SU-DHL-6 (cell line): Measurements from ENCODE around the gene CDK19.

Experiments
- H2AFZ ChIP-seq: fragments of 200-600 bp; sonication (generic); 2 replicates; pipeline ENCODE4 v1.6.1; 2014; ENCODE audit warnings: low read depth, mild to moderate bottlenecking, moderate library complexity, mixed read lengths, antibody characterized with exemption, low read length; ENCODE audit not compliant: severe bottlenecking
- H3F3A ChIP-seq: fragments of 200-600 bp; shearing (Covaris generic); 2 replicates; pipeline ENCODE4 v1.6.0; 2016; ENCODE audit warnings: antibody characterized with exemption, mild to moderate bottlenecking; ENCODE audit not compliant: insufficient read depth
- H3K27ac ChIP-seq: fragments of 200-600 bp; sonication (generic); 2 replicates; pipeline ENCODE4 v1.5.1; 2016; ENCODE audit warnings: low read depth, mild to moderate bottlenecking, low read length, moderate library complexity, mixed read lengths
- H3K27me3 ChIP-seq: fragments of 200-600 bp; sonication (generic), shearing (Covaris generic); 2 replicates; pipeline ENCODE4 v1.6.0; 2014; ENCODE audit warnings: mild to moderate bottlenecking, low read length
- H3K36me3 ChIP-seq: fragments of 200-600 bp; sonication (generic); 2 replicates; pipeline ENCODE4 v1.6.1; 2014; ENCODE audit warnings: mild to moderate bottlenecking, low read length, mixed read lengths
- H3K4me2 ChIP-seq: fragments of 300-600, 200-600 bp; shearing (Covaris generic), sonication (generic); 2 replicates; pipeline ENCODE4 v1.6.0; 2014; ENCODE audit warnings: low read length, low read depth, mild to moderate bottlenecking; ENCODE audit not compliant: poor library complexity, severe bottlenecking
- H3K4me3 ChIP-seq: fragments of 200-600 bp; sonication (generic); 2 replicates; pipeline ENCODE4 v1.5.1; 2014; ENCODE audit warnings: antibody characterized with exemption, low read length, mild to moderate bottlenecking, mixed read lengths; ENCODE audit not compliant: insufficient read depth, poor library complexity, severe bottlenecking
- H3K79me2 ChIP-seq: fragments of 200-600 bp; sonication (generic); 2 replicates; pipeline ENCODE4 v1.6.1; 2014; ENCODE audit warnings: mild to moderate bottlenecking, low read length, moderate library complexity; ENCODE audit not compliant: insufficient read depth
- H3K9ac ChIP-seq: fragments of 200-600 bp; sonication (generic); 2 replicates; pipeline ENCODE4 v1.7.0; 2014; ENCODE audit warnings: mild to moderate bottlenecking, low read length
- H3K9me2 ChIP-seq: fragments of 200-600 bp; sonication (generic); replicated peaks from 2 replicates; pipeline ENCODE4 v1.6.1; 2014; ENCODE audit warnings: low read length; ENCODE audit not compliant: insufficient read depth
- H3K9me3 ChIP-seq: fragments of 200-600 bp; sonication (generic); 2 replicates; pipeline ENCODE4 v1.6.1; 2014; ENCODE audit warnings: low read length, mixed read lengths; ENCODE audit not compliant: insufficient read depth
- H4K20me1 ChIP-seq: fragments of 200-600 bp; sonication (generic); 2 replicates; pipeline ENCODE4 v1.6.1; 2014; ENCODE audit warnings: low read depth, mild to moderate bottlenecking, antibody characterized with exemption, low read length, moderate library complexity, mixed read lengths
- EZH2phosphoT487 ChIP-seq: fragments of 200-600 bp; sonication (generic), shearing (Covaris generic); conservative IDR thresholded peaks from 2 replicates; pipeline ENCODE4 v1.6.1; 2018; ENCODE audit warnings: mild to moderate bottlenecking, antibody characterized with exemption, low read length, moderate library complexity, mixed read lengths
- TF ChIP-seq, protein P1 (sequence below): fragments of 200-600 bp; sonication (generic); IDR thresholded peaks from one replicate; pipeline ENCODE4 v1.5.1; 2017; ENCODE audit warnings: antibody characterized with exemption, mild to moderate bottlenecking, low read length, moderate library complexity; ENCODE audit not compliant: insufficient read depth, poor library complexity, severe bottlenecking

CDK19 gene

DNA sequence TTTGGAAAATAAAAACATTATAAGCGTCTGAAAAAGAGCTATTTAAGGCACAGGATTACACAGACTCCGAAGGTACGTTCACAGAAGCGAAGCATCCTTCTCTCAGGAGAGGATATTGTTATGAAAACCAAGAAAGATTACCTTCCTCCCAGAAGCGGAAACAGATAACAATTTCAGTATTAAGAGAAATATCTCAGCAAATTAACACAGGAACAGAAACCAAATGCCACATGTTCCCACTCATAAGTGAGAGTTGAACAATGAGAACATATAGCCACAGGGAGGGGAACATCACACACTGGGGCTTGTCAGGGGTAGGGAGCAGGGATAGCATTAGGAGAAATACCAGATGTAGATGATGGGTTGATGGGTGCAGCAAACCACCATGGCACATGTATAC is 109.7 kb downstream of the CDK19 start:
- no peaks in the 10 kb centered on the region for H3F3A ChIP-seq
- no peak overlapping the region for H3K9ac ChIP-seq
- no peak overlapping the region for H3K4me2 ChIP-seq
- no peak overlapping the region for H2AFZ ChIP-seq
- H3K9me2 ChIP-seq, result no peaks in the 10 kb centered on the region
- H3K79me2 ChIP-seq, result no peaks in the 10 kb centered on the region
- no peaks in the 10 kb centered on the region for H3K9me3 ChIP-seq
- no peak overlapping the region for H3K4me3 ChIP-seq
- 0 out of 2 replicates have a peak, but pooled peaks cover 4% of the 10 kb centered on the region for H4K20me1 ChIP-seq
- H3K27me3 ChIP-seq, result no peaks in the 10 kb centered on the region
- H3K27ac ChIP-seq, result no peak overlapping the region
- TF ChIP-seq EZH2phosphoT487, result no peak
- TF ChIP-seq, protein P1, sequence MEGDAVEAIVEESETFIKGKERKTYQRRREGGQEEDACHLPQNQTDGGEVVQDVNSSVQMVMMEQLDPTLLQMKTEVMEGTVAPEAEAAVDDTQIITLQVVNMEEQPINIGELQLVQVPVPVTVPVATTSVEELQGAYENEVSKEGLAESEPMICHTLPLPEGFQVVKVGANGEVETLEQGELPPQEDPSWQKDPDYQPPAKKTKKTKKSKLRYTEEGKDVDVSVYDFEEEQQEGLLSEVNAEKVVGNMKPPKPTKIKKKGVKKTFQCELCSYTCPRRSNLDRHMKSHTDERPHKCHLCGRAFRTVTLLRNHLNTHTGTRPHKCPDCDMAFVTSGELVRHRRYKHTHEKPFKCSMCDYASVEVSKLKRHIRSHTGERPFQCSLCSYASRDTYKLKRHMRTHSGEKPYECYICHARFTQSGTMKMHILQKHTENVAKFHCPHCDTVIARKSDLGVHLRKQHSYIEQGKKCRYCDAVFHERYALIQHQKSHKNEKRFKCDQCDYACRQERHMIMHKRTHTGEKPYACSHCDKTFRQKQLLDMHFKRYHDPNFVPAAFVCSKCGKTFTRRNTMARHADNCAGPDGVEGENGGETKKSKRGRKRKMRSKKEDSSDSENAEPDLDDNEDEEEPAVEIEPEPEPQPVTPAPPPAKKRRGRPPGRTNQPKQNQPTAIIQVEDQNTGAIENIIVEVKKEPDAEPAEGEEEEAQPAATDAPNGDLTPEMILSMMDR, result no peak
- H3K36me3 ChIP-seq, result no peaks in the 10 kb centered on the region

DNA sequence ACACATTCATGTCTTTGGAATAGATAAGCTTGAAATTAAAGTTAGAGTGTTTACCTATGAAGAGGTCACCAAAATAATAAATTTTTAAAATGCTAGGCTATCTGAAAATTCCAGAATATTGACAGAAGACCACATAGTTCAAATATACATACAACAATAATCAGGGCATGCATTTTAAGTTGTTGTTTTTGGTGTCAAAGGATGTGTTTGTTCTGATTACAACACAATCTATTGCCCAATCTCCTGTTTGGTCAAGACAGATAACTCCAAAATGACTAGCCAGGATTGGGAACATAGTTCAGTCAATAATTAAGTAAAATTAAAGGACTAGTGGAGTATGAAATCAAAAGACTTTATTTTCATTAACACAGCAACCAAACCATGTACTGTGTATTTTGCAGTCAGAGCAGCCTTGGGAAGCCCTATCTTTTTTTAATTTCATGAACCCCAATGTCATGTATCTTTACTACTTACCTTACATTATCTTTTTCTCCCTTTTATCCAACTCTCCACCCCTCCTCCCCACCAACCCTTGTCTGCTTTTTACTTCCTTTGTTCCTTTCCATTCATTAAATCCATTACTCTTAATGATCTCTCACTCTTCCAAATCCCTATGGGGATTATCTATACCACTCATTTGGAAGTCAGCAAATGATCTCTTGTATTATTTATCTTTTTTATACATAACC is 111.2 kb downstream of the CDK19 start:
- H4K20me1 ChIP-seq, result no peaks in the 10 kb centered on the region
- no peaks in the 10 kb centered on the region for H3K9me3 ChIP-seq
- H3F3A ChIP-seq, result no peaks in the 10 kb centered on the region
- H3K79me2 ChIP-seq, result no peaks in the 10 kb centered on the region
- TF ChIP-seq EZH2phosphoT487, result no peak
- TF ChIP-seq, protein P1, result no peak
- no peaks in the 10 kb centered on the region for H3K27me3 ChIP-seq
- H3K9me2 ChIP-seq, result no peaks in the 10 kb centered on the region
- H3K27ac ChIP-seq, result no peak overlapping the region
- no peak overlapping the region for H3K4me2 ChIP-seq
- H3K36me3 ChIP-seq, result no peaks in the 10 kb centered on the region
- no peak overlapping the region for H2AFZ ChIP-seq
- no peak overlapping the region for H3K9ac ChIP-seq
- no peak overlapping the region for H3K4me3 ChIP-seq

DNA sequence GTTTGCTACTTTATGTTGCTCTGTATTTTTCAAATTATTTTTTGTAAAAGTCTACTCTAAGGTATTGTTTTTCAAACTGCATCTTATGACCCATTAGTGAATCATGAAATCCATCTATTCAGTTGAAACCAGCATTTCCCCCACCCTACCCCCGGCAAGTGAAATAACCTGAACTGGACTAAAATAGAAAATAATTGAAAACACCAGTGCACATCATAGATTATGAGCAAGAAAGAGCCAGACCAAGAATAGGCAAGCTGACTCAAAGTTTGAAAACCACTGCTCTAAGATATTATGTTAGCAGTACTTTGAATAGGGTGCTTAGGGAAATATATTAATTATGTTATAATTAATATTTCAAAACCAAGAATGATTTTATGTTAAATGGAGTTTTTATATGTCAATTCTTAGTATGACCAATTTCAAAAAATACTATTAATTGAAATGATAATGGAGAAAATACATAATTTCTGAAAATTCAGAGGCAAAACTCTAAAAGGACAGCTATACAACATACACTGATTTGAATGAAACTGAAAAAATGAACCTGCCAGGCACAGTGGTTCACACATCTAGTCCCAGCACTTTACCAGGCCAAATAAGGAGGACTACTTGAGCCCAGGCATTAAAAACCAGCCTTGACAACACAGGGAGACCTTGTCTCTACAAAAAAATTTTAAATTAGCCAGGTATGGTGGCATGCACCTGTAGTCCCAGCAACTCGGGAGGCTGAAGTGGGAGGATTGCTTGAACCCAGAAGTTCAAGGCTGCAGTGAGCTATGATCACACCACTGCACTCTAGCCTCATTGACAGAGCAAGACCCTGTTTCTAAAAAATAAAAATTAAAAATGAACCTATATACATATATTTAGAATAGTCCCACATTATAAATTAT is 112.0 kb downstream of the CDK19 start:
- H3F3A ChIP-seq, result no peaks in the 10 kb centered on the region
- no peak overlapping the region for H3K9ac ChIP-seq
- H3K4me2 ChIP-seq, result no peak overlapping the region
- no peak overlapping the region for H2AFZ ChIP-seq
- no peaks in the 10 kb centered on the region for H3K9me3 ChIP-seq
- H3K4me3 ChIP-seq, result no peak overlapping the region
- no peaks in the 10 kb centered on the region for H3K27me3 ChIP-seq
- H3K36me3 ChIP-seq, result no peaks in the 10 kb centered on the region
- no peak overlapping the region for H3K27ac ChIP-seq
- TF ChIP-seq, protein P1, result no peak
- TF ChIP-seq EZH2phosphoT487, result no peak
- no peaks in the 10 kb centered on the region for H3K79me2 ChIP-seq
- H4K20me1 ChIP-seq, result no peaks in the 10 kb centered on the region
- no peaks in the 10 kb centered on the region for H3K9me2 ChIP-seq
